ENCODE measurements around the gene SMYD3. TPM values are rescaled to one million over a fixed set of nuclear protein-coding genes. Genes with fewer than 3 reads are reported as not detected.

SMYD3 gene
- total and polyA plus RNA-seq, 2 donors (not counting 1 experiment from before 2014, with no cell fraction given), result 9.7 to 37.2 TPM

DNA sequence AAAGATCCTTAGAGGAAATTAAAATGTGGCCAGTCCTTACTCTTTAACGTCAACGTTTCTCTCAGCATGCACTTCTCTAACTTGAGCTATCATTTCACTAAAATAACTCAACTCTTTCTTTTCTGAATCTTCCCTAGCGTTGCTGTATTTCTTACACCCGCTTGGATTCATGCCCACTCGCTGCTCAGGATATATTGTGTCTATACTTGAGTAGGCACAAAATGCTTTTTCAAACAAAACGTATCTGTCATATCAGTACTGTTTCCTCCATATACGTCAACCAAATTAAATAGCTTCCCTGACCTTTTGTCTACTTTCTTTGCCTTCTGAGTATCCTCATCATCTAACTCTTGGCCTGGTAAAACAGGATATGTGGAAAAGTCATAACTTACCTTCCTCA lies 549.7 kb downstream of the SMYD3 start:
- peaks cover 25 to 34% of the 10 kb centered on the region in 2 donors for H3K4me1 ChIP-seq (ENCODE audit: control insufficient read depth in 2 of 2, insufficient read depth in 2 of 2, low read length in 2 of 2)
- H4K20me1 ChIP-seq (ENCODE audit: control insufficient read depth, insufficient read depth, low read length, poor library complexity, severe bottlenecking), result no peaks in the 10 kb centered on the region
- Mint-ChIP-seq H3K9me3 (ENCODE audit: insufficient read depth) (no peaks in the 10 kb centered on the region), H3K27me3 (no peaks in the 10 kb centered on the region), H3K4me1 (peaks cover 24% of the 10 kb centered on the region), H3K4me3 (no peak overlapping the region), H3K27ac (no peak overlapping the region)
- H2AFZ ChIP-seq (ENCODE audit: insufficient read depth, low read depth, low read length, poor library complexity, severe bottlenecking), result no peak overlapping the region
- intact Hi-C loops (cut with micrococcal nuclease), result no loop called here
- ChIA-PET CTCF (no interaction called here), POLR2A (no interaction called here)
- H3K4me3 ChIP-seq (ENCODE audit: control extremely low read depth in 1 of 5, extremely low read depth in 1 of 5, insufficient read depth in 1 of 5, low read depth in 2 of 5, low read length in 4 of 5), result no peak overlapping the region
- no peaks in the 10 kb centered on the region for H3K36me3 ChIP-seq (replicated peaks in 1 of 2; ENCODE audit: control extremely low read depth in 1 of 2, control insufficient read depth in 1 of 2, extremely low read depth in 1 of 2, insufficient read depth in 2 of 2, low read length in 1 of 2)
- no peak for DNase-seq
- no peak overlapping the region for H3K27ac ChIP-seq (ENCODE audit: low read length in 2 of 2)
- H3K79me2 ChIP-seq (ENCODE audit: control insufficient read depth, insufficient read depth, low read length), result no peaks in the 10 kb centered on the region
- TF ChIP-seq, protein P1, sequence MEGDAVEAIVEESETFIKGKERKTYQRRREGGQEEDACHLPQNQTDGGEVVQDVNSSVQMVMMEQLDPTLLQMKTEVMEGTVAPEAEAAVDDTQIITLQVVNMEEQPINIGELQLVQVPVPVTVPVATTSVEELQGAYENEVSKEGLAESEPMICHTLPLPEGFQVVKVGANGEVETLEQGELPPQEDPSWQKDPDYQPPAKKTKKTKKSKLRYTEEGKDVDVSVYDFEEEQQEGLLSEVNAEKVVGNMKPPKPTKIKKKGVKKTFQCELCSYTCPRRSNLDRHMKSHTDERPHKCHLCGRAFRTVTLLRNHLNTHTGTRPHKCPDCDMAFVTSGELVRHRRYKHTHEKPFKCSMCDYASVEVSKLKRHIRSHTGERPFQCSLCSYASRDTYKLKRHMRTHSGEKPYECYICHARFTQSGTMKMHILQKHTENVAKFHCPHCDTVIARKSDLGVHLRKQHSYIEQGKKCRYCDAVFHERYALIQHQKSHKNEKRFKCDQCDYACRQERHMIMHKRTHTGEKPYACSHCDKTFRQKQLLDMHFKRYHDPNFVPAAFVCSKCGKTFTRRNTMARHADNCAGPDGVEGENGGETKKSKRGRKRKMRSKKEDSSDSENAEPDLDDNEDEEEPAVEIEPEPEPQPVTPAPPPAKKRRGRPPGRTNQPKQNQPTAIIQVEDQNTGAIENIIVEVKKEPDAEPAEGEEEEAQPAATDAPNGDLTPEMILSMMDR (IDR thresholded peaks at IDR 0.05), result no peak
- no peak for TF ChIP-seq EZH2 (IDR thresholded peaks at IDR 0.05; ENCODE audit: borderline replicate concordance, insufficient read depth, low read depth, low read length, poor library complexity, severe bottlenecking)
- no peaks in the 10 kb centered on the region for H3K27me3 ChIP-seq (replicated peaks in 1 of 4; ENCODE audit: control extremely low read depth in 1 of 4, control insufficient read depth in 3 of 4, insufficient read depth in 4 of 4, low read length in 3 of 4)
- no peak overlapping the region for H3K4me2 ChIP-seq (replicated peaks; ENCODE audit: low read depth, low read length, poor library complexity, severe bottlenecking)
- peaks cover 0 to 5% (median 0%) of the 10 kb centered on the region in 3 donors for H3K9me3 ChIP-seq (ENCODE audit: control extremely low read depth in 1 of 3, control insufficient read depth in 2 of 3, insufficient read depth in 1 of 3, low read length in 2 of 3)
- 60% methylated on average over 1 of the region's 7 CpGs for WGBS (ENCODE audit: insufficient coverage)
- no peak overlapping the region for H3K9ac ChIP-seq (ENCODE audit: low read length)
- no peak for ATAC-seq (ENCODE audit: low read depth)

DNA sequence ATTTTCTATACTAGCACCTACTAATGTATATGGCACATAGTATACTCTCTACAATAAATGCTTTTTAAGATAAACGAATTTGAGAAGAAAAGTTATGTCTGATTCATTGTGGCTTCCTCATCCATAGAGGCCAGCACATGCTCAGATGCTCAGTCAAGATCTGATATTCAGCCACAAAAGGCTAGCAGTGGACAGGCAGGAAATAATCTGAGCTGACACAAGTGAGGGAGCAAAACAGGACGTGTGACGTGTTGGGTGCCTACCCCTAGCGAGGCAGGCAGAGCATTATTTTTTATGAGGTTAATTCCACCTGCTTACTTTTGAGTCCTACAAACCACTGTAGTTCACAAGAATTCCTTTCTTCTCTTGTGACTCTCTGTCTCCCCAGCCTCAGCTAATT lies 550.9 kb downstream of the SMYD3 start:
- Histone ChIP-seq H3K4me3 (ENCODE audit: control extremely low read depth in 1 of 5, extremely low read depth in 1 of 5, insufficient read depth in 1 of 5, low read depth in 2 of 5, low read length in 4 of 5) (no peak overlapping the region), H3K4me2 (replicated peaks; ENCODE audit: low read depth, low read length, poor library complexity, severe bottlenecking) (peak overlapping the region; percentile 35), H2AFZ (ENCODE audit: insufficient read depth, low read depth, low read length, poor library complexity, severe bottlenecking) (peak overlapping the region; percentile 73), H3K9ac (ENCODE audit: low read length) (peak overlapping the region; percentile 14), H3K27ac (ENCODE audit: low read length in 2 of 2) (peak overlapping the region in 1 of 2 donors; percentile 68), H3K9me3 (ENCODE audit: control extremely low read depth in 1 of 3, control insufficient read depth in 2 of 3, insufficient read depth in 1 of 3, low read length in 2 of 3) (peaks cover 0 to 5% (median 0%) of the 10 kb centered on the region in 3 donors), H3K79me2 (ENCODE audit: control insufficient read depth, insufficient read depth, low read length) (no peaks in the 10 kb centered on the region), H4K20me1 (ENCODE audit: control insufficient read depth, insufficient read depth, low read length, poor library complexity, severe bottlenecking) (no peaks in the 10 kb centered on the region), H3K4me1 (ENCODE audit: control insufficient read depth in 2 of 2, insufficient read depth in 2 of 2, low read length in 2 of 2) (peaks cover 25 to 34% of the 10 kb centered on the region in 2 donors), H3K36me3 (replicated peaks in 1 of 2; ENCODE audit: control extremely low read depth in 1 of 2, control insufficient read depth in 1 of 2, extremely low read depth in 1 of 2, insufficient read depth in 2 of 2, low read length in 1 of 2) (no peaks in the 10 kb centered on the region), H3K27me3 (replicated peaks in 1 of 4; ENCODE audit: control extremely low read depth in 1 of 4, control insufficient read depth in 3 of 4, insufficient read depth in 4 of 4, low read length in 3 of 4) (no peaks in the 10 kb centered on the region)
- ATAC-seq (ENCODE audit: low read depth) (no peak), DNase-seq (peak; percentile 17)
- ChIA-PET CTCF (interaction anchor here (0.6 kb wide), 1 partner anchor 16 kb away, joined by 4 read pairs; no protein-coding TSS in a partner anchor), POLR2A (no interaction called here)
- WGBS (ENCODE audit: insufficient coverage), result 63% methylated on average over 3 of the region's 4 CpGs
- Mint-ChIP-seq H3K27me3 (no peaks in the 10 kb centered on the region), H3K4me3 (no peak overlapping the region), H3K27ac (no peak overlapping the region), H3K4me1 (peaks cover 34% of the 10 kb centered on the region), H3K9me3 (ENCODE audit: insufficient read depth) (no peaks in the 10 kb centered on the region)
- TF ChIP-seq, protein P1 (IDR thresholded peaks at IDR 0.05), result no peak
- TF ChIP-seq EZH2 (IDR thresholded peaks at IDR 0.05; ENCODE audit: borderline replicate concordance, insufficient read depth, low read depth, low read length, poor library complexity, severe bottlenecking), result no peak
- intact Hi-C loops (cut with micrococcal nuclease), result no loop called here
